GM18499 (cell line): ENCODE data around the gene TRIO.

Source experiments
- ATAC-seq: cut with Tn5 transposase; IDR thresholded peaks from one replicate; pipeline ENCODE4 v1.9.1; 2021; ENCODE audit warnings: moderate number of reproducible peaks; ENCODE audit not compliant: insufficient read depth, unreplicated experiment

TRIO gene

GRCh38 chr5:14218011-14218410 lies 74.9 kb downstream of the TRIO start:
- no peak for ATAC-seq

- ATAC-seq: no peak
Observed at GRCh38 chr5:14218480-14218879, 75.3 kb downstream of the TRIO start.

- no peak for ATAC-seq
Observed at GRCh38 chr5:14218897-14219573, 75.9 kb downstream of the TRIO start.

GRCh38 chr5:14219800-14220512 lies 76.8 kb downstream of the TRIO start:
- ATAC-seq: no peak

GRCh38 chr5:14220642-14221041 lies 77.5 kb downstream of the TRIO start:
- ATAC-seq: no peak

- no peak for ATAC-seq
Observed at GRCh38 chr5:14221732-14222131, 78.6 kb downstream of the TRIO start.

GRCh38 chr5:14222206-14222605 lies 79.1 kb downstream of the TRIO start:
- no peak for ATAC-seq

- ATAC-seq: no peak
Observed at GRCh38 chr5:14223372-14223771, 80.2 kb downstream of the TRIO start.

GRCh38 chr5:14225173-14225834 lies 82.2 kb downstream of the TRIO start:
- no peak for ATAC-seq

- no peak for ATAC-seq
Observed at GRCh38 chr5:14226149-14226548, 83.0 kb downstream of the TRIO start.

GRCh38 chr5:14226554-14226953 lies 83.4 kb downstream of the TRIO start:
- no peak for ATAC-seq

GRCh38 chr5:14226992-14227391 lies 83.8 kb downstream of the TRIO start:
- no peak for ATAC-seq

- no peak for ATAC-seq
Observed at GRCh38 chr5:14227513-14227912, 84.4 kb downstream of the TRIO start.

- no peak for ATAC-seq
Observed at GRCh38 chr5:14228219-14228618, 85.1 kb downstream of the TRIO start.

- ATAC-seq: no peak
Observed at GRCh38 chr5:14229181-14229580, 86.0 kb downstream of the TRIO start.

GRCh38 chr5:14229734-14230133 lies 86.6 kb downstream of the TRIO start:
- no peak for ATAC-seq

- ATAC-seq: no peak
Observed at GRCh38 chr5:14231156-14231555, 88.0 kb downstream of the TRIO start.

GRCh38 chr5:14231890-14232289 lies 88.7 kb downstream of the TRIO start:
- ATAC-seq: no peak

GRCh38 chr5:14234204-14234603 lies 91.1 kb downstream of the TRIO start:
- ATAC-seq: no peak

- ATAC-seq: no peak
Observed at GRCh38 chr5:14235872-14236271, 92.7 kb downstream of the TRIO start.

- ATAC-seq: no peak
Observed at GRCh38 chr5:14236757-14237156, 93.6 kb downstream of the TRIO start.
